Activated CD4-positive, alpha-beta T cell treated with anti-CD3 and anti-CD28 coated beads, Interleukin-2, amount 50 U/mL, for 4 hours (primary cell): Measurements from ENCODE around the gene HCFC1R1.

Experiments
- DNase-seq, 2 experiments: peaks; one replicate each; pipeline ENCODE4 v3.0.0-alpha.2; 2020

HCFC1R1 gene

DNA sequence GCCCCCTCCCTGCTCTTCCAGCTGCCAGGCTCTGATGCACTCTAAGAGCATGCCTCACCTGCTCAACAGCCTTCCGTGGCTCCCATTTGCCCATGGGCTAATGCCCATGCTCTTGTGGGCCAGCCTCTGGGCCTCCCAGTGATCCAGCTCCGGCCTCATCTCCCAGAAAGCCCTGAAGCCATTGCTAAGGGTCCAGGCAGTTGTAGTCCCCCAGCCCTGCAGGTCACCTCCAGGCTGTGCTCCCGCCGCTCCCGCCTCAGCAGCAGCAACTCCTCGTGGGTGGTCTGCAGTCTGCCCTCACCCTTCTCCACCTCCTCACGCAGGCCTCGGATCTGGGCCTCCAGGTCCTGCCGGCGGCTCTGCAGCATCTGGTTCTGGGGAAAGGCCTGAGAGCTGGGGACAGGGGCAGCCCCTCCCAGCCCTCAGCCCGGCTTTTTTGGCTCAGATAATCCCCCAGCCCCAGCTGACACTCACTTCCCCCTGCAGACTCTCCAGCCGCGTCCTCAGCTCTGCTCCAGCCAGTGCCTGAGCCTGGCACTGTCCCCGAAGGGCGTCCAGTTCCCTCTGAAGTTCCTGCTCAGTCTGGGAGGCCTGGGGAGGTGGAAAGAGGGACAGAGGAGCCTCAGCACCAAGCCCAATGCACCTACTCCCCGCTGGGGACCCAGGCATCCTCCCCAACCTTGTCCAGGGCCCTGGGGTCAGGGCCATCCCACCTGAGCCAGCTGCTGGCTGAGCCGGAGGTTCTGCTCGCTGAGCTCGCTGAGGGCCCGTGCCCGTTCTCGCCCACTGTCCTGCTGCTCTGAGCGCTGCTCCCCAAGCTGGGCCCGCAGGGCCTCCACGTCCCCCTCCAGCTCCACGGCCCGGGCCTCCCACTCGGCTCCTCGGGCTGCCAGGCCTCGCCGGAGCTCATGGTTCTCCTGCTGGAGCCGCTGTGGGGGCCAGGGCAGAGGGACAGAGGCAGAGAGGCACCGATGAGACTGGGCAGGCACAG is 6.8 kb upstream of the HCFC1R1 start:
- DNase-seq, result no peak

DNA sequence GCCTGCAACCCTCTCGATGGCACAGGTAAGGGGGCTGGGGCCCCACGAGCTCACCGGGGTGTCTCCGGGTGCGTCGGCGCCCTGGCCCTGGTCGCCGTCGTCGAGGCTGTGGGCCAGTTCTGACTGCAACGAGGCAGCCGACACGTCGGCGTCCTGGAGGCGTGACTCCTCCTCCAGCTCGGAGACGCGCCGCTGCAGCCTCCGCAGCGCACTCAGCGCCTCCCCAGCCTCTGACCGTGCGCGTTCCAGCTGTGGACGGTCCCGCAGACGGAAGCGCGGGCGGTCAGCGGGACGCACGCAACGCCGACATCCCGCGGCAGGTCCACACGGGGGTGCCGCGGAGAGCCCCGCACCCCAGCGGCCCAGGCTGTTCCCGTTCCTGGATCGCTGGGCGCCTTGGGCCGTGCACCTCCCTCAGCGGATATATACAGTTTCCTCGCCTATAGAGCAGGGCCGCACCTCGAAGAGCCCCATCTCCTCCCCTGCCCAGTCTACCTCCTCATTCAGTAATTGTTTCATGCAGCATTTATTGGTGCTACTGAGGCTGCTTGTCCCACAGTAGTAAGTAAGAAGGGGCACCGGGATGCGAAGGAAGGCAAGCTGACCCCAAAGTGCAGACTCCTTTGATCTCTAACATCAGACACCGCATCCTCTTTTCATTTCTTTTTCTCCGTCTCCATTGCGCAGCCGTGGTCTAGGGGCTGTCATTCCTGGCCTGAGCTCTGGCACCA is 5.9 kb upstream of the HCFC1R1 start:
- DNase-seq, result peak; percentile 31 to 43

DNA sequence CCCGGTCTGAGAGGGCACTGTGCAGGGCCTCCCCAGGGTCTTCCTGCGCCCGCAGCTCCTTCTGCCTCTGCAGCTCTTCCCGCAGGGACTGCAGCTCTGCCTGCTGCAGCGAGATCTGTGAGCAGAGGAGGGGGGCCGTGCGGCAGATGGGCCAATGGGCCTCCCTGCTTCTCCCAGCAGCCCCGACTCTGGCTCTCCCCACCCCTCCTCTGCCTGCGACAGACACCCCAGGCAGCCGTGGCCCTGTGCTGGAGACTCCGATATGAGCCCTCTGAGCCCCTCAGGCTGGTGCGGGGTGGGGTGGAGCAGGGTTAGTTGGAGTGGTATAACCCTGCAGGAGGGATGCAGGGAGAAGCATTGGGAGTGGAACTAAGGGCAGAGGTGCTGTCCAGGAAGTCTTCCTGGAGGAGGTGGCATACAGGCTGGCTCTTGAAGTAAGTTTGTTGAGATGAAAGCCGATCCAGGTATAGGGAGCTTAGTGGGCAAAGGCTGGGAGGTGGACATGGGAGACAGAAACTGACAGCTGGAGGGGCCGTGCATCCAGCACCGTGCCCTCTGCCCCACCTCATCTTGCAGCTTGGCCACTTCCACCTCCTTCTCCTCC is 5.1 kb upstream of the HCFC1R1 start:
- DNase-seq, result no peak

DNA sequence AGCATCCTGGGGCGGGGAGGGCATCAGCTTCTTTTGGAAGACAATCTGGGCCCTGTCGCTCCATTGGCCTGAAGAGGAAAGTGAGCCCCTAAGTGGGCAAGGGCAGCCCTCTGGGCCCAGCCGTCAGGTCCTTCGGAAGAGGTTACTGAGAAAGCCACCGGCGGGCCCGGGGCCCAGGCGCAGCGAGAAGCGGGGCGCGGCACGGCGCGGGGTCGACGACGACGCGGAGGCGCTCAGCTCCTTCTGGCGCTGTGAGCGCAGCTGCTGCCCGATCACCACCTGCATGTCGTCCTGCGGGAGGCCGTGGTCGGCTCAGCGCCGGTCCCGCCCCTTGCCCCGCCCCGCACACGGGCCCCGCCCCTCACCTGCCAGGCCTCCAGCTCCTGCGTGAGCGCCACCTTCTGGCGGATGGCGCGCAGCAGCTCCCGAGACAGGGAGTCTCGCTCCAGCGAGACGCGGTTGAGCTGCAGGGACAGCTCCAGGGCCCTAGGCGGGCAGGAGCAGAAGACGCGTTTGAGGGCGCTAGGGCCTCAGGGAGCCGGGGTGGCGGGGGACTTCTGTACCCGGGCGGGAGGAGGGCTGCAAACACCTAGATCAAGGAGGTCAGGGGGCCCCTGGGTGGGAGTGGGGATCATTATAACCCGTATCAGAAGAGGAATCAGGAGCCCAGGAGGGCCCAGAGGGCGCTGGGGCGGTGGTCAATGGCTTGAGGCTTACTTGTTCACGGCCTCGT is 4.4 kb upstream of the HCFC1R1 start:
- DNase-seq, result peak; percentile 82 to 84

DNA sequence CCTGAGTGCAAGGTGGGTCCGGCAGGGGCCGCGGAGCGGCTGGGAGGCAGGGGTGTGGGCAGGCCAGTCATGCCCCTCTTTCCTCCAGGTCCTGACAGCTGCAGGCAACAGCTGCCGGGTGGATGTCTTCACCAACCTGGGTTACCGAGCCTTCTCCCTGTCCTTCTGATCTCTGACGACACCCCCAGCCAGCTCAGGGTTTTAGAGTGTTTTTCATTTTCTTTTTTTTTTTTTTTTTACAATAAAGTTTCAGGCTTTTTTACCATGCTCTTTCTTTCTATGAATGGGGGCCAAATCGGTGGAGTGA is 3.7 kb upstream of the HCFC1R1 start:
- no peak for DNase-seq

DNA sequence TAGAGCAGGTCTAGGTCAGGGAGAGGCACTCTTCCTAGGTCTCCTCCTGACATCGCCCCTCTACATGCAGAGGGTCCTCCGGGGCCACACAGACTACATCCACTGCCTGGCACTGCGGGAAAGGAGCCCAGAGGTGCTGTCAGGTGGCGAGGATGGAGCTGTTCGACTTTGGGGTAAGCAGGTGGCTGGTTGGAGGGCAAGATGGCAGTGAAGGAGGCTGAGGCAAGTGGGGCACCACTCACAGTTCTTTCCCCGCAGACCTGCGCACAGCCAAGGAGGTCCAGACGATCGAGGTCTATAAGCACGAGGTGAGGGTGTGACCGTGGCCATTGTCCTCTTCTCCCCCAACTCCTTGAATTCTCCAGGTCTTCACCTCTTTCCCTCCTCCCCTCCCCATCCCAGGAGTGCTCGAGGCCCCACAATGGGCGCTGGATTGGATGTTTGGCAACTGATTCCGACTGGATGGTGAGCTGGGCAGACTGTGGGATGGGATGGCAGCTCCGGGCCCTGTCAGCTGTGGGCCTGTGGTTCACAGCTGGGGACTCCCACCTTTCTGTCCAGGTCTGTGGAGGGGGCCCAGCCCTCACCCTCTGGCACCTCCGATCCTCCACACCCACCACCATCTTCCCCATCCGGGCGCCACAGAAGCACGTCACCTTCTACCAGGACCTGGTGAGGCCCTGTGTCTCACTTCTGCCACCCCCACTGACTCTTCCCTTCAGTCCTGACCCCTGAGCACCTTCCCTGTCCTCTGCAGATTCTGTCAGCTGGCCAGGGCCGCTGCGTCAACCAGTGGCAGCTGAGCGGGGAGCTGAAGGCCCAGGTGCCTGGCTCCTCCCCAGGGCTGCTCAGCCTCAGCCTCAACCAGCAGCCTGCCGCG is 3.1 kb upstream of the HCFC1R1 start:
- DNase-seq, result no peak

DNA sequence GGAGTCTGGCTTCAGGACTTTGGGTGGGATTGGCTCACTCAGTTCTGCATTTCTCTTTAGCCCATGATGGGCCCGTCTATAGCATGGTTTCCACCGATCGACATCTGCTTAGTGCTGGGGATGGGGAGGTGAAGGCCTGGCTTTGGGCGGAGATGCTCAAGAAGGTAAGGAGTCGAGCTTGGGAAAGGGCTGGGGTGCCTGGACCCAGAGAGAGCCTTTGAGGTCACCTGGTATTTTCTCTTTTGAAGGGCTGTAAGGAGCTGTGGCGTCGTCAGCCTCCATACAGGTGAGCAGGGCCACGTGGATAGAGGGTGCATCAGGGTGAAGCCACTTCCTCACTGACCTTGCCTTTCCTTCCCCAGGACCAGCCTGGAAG is 2.2 kb upstream of the HCFC1R1 start:
- no peak for DNase-seq

DNA sequence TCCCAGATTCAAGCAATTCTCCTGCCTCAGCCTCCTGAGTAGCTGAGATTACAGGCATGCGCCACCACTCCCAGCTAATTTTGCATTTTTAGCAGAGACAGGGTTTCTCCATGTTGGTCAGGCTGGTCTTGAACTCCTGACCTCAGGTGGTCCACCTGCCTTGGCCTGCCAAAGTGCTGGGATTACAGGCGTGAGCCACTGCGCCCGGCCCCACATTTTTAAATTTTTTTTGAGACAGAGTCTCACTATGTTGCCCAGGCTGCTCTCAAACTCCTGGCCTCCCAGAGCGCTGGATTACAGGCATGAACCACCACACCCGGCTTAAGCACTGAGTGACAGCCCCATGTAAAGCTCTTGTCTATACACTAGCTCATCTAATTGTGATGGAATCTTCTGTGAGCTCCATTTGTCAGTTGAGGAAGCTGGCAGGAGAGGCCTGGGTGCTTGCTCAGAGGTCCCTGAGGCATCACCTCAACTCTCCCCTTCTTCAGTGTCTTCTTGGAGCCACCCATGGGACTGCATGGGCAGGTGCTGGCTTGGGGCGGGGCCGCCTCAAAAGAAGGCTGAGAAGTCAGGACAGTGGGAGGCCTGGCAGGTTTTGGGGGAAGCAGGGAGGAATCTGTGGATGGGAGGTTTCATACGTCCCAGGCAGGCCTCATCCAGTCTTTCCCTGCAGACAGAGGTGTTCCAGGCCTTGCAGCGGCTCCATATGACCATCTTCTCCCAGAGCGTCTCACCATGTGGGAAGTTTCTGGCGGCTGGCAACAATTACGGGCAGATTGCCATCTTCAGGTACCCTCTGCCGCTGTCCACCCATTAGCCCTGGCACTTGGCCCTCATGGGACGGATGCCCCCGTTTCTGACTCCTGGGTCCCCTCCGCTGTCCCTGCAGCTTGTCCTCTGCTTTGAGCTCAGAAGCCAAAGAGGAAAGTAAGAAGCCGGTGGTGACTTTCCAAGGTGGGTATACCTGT is 1.6 kb upstream of the HCFC1R1 start:
- no peak for DNase-seq

DNA sequence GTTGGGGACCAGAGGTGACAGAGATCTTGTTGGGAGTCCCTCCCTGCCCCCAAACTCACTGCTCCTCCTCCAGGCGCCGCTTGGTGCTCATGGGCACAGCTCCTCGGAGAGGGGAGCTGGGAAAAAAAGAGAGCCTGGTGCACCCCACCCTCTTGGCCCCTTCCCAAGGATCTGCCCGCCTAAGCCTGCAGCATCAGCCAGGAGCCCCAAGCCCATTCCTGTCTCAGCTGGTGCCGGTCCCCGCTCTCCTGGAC is 400 bp downstream of the HCFC1R1 start:
- DNase-seq, result no peak

DNA sequence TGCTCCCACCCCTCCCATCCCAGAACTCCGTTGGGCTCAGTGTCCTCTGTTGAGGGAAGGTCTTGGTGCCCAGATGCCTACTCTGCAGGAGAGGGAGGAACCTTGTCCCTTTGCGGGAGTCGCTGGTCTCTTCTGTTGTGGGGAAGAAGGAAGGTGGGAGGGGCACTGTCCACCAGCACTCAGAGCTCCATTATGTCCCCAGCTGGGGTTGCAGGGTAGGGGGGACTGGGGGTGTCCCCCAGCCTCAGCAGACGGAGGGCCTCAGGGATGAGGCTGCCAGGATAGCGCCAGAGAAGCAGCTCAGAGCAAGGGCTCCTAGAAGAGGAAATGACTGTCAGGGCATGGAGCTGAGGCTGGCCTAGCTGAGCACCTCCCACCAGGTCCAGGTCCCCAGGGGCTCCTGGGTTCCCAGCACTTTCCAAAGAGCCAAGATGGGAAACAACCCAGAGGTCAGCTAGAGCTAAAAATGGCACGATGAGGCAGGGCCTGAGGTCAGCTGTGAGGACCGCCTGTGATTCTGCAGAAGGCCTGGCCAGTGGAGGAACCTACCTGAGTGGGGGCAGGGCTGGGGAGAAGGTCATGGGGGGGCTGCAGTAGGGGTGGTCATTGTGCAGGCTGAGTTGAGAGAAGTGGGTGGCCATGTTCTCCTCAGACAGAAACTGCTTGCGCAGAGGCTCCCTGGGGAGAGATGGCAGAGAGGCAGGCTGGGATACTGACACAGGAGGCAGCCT is 893 bp downstream of the HCFC1R1 start:
- no peak for DNase-seq

DNA sequence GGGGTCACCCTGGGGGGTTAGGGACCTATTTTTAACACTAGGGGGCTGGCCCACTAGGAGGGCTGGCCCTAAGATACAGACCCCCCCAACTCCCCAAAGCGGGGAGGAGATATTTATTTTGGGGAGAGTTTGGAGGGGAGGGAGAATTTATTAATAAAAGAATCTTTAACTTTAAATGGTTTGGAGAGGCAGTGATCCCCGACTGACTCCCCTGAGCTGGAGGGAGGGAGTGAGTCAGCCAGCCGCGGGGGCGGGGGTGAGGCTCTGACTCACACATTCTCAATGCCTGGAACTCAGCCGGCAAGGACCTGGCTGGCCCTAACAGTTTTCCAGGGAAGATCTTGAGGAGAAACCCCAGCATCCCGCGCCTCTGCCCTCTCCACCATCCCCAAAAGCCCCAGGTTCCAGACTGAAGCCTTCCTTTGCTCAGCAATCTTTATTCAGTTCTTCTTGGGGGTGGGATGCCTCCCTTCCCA is 1.5 kb downstream of the HCFC1R1 start:
- peak; percentile 94 for DNase-seq

DNA sequence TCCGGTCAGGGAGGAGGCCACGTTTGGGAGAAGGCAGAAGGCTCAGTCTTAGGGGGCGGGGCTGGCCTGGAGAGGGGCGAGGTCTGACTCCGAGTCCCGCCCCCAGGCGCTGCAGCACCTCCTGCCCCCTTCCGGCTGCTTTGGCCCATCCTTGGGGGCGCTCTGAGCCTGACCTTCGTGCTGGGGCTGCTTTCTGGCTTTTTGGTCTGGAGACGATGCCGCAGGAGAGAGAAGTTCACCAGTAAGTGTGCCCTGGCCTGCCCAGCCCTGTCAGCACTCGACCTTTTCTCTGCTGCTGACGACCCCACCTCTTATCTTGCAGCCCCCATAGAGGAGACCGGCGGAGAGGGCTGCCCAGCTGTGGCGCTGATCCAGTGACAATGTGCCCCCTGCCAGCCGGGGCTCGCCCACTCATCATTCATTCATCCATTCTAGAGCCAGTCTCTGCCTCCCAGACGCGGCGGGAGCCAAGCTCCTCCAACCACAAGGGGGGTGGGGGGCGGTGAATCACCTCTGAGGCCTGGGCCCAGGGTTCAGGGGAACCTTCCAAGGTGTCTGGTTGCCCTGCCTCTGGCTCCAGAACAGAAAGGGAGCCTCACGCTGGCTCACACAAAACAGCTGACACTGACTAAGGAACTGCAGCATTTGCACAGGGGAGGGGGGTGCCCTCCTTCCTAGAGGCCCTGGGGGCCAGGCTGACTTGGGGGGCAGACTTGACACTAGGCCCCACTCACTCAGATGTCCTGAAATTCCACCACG is 2.1 kb downstream of the HCFC1R1 start:
- peak; percentile 89 to 91 for DNase-seq

DNA sequence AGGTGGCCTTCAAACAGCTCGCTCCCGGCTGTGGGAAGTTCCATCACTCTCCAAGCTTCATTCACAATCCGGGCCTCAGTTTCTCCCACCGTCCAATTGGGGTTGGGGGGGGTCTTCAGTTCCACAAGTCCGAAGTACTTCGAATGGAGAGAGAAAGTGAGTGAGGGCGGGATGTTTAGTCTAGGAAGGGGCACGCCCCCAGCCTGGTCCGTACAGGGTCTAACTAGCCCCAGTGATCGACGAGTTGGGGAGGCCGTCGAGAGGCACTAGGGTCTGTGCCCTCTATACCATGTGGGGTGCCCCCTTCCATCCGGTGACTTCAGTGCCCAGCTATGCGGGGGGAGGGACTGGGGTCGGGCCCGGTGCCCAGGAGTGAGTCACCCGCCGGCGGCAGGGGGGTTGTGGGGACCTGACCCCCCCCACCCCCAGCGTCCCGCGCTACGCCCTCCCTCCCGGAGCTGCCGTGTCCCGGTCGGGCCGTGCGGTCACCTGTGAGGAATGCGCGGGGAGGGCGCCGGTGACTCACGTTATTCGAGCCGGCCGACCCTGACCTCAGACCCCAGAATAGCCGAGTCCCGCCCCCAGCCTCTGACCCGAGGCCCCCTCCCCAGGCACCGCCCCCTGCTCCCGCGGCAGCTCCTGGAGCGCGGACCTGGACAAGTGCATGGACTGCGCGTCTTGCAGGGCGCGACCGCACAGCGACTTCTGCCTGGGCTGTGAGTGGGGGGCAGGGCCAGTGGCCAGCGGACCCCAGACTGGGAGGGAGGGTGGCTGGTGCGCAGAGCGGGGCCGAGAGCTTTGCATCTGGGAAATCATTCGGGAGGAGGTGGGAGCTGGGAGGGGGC is 2.9 kb downstream of the HCFC1R1 start:
- DNase-seq, result peak; percentile 63 to 69

DNA sequence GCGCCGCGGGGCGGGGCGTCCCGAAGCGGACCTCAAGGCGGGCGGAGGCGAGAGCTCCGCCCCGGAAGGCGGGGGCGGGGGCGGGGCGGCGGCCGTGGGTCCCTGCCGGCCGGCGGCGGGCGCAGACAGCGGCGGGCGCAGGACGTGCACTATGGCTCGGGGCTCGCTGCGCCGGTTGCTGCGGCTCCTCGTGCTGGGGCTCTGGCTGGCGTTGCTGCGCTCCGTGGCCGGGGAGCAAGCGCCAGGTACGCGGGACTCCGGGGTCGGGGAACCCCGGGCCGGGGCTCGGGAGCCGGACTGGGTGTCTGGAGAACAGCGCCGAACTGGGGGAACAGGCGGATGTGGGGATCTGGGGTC is 3.5 kb downstream of the HCFC1R1 start, which contains the start of gene TNFRSF12A:
TNFRSF12A (plus strand) TSS at position 122 of the 357 bp plus-strand sequence; CDS start at position 152, 30 bp downstream.
- peak in 1 of 2 experiments; percentile 34 for DNase-seq

DNA sequence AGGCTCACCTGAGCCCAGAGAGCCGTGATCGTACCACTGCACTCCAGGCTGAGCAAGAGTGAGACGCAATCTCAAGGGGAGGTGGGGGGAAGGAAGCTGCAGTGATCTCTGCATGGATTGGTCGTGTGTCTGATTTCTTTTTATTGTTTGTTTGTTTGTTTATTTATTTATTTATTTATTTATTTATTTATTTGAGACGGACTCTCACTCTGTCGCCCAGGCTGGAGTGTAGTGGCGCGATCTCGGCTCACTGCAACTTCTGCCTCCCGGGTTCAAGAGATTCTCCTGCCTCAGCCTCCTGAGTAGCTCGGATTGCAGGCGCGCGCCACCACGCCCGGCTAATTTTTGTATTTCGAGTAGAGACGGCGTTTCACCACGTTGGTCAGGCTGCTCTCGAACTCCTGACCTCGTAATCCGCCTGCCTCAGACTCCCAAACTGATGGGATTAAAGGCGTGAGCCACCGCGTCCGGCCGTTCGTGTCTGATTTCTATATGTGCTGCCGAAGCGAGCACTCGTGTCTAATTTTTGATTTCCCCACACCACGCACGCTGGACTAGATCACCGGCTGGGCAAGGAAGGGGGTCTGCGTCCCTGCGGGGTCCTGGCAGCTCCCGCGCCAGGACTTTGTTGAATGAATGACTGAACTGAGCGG is 4.0 kb downstream of the HCFC1R1 start:
- DNase-seq, result no peak

DNA sequence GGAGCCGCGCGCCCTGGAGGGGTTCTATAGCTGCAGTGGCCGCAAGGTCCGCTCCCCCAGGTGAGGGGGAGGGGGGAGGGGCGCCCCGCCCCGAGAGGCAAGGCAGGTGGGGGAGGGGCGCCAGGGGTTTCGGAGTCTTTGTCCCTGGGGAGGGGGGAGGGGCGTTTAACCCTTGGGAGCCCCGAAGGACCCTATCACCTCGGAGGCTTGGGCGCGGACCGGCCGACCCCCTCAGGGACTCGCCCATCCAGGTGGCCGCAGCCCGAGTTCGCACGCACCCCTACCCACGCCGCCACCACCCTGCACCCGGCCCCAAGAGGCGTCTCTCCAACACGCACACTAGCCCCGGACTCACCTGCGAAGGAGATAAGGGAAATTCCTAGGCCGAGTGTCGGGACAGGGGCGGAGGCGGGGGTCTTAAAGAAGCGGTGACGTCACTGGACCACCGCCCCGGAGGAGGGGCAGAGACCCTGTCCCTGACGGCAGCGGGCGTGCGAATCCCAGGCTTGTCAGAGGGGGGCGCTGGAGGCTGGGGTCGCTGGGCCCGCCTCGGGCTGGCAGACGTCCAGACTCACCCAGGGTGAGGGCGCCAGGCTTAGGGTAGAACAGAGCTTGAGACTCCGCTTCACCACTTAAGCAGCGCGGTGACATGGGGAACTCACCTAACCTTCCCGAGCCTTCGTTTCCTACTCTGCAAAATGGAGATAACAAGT is 5.8 kb downstream of the HCFC1R1 start, which contains the start of gene CLDN6:
CLDN6 (minus strand) TSS at position 390 of the 713 bp plus-strand sequence. CDS start 2,162 bp downstream, outside the sequence.
- no peak for DNase-seq

DNA sequence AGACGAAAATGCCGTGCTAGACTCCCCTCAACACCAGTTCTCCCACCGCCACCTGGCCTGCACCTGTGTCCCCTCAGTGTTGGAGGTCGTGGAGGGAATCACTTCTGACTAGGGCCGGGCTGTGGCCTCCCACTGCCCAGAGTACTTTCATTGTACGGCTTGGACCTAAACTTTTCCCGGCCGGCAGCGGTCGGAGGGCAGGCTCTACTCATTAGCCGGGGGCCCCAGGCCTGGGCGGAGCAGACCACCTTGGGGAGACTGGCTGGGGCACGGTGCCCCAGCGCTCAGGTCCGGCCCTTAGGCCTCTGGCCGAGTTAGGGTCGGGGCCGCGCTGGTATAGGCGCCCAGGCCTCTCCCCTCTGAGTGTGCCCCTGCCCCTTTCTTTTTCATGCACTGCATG is 6.4 kb downstream of the HCFC1R1 start:
- DNase-seq, result no peak
